GM13976 (cell line): ENCODE data around the gene SAMSN1.

Experiments used
- DNase-seq: peaks from one replicate; pipeline ENCODE4 v3.0.0; 2012; ENCODE audit warnings: low spot score
- CTCF ChIP-seq: IDR thresholded peaks from 2 replicates; pipeline ENCODE4 v1.5.1; 2012; ENCODE audit warnings: borderline replicate concordance, mild to moderate bottlenecking; ENCODE audit not compliant: insufficient read depth; ENCODE audit errors: extremely low read depth, missing control alignments, control extremely low read depth
- in situ Hi-C: fragments of 300-500 bp; cut with MboI; formaldehyde crosslinking; loops from one replicate; pipeline ENCODE4 v1.12.0; 2022; ENCODE audit warnings: low sequenced_read_pairs, mixed read lengths, inconsistent platforms; ENCODE audit not compliant: unreplicated experiment

The SAMSN1 gene

GRCh38 chr21:14591377-14591776 lies 45.3 kb upstream of the SAMSN1 start:
- DNase-seq = no peak
- in situ Hi-C loops = no loop called here
- TF ChIP-seq CTCF = no peak

- TF ChIP-seq CTCF = no peak
- DNase-seq = peak; percentile 19
- in situ Hi-C loops = no loop called here
Observed at GRCh38 chr21:14589855-14590563, 43.9 kb upstream of the SAMSN1 start.

- in situ Hi-C loops = no loop called here
- TF ChIP-seq CTCF = no peak
- no peak for DNase-seq
Observed at GRCh38 chr21:14587266-14587665, 41.2 kb upstream of the SAMSN1 start.

- in situ Hi-C loops = no loop called here
- TF ChIP-seq CTCF = no peak
- no peak for DNase-seq
Observed at GRCh38 chr21:14585122-14585521, 39.0 kb upstream of the SAMSN1 start.

GRCh38 chr21:14584357-14585095 lies 38.4 kb upstream of the SAMSN1 start:
- DNase-seq = no peak
- TF ChIP-seq CTCF = no peak
- in situ Hi-C loops = no loop called here

- no peak for DNase-seq
- in situ Hi-C loops = no loop called here
- TF ChIP-seq CTCF = no peak
Observed at GRCh38 chr21:14583629-14584255, 37.6 kb upstream of the SAMSN1 start.
